IMR-90 (cell line): ENCODE data around the gene NDUFV2. TPM values are rescaled to one million over a fixed set of nuclear protein-coding genes. Genes with fewer than 3 reads are reported as not detected.
A peak's percentile ranks its signal among the peaks of the same experiment; 100 is the strongest.

Experiments
- ATAC-seq: fragments of 200-7000 bp; cut with Tn5 transposase; 2 replicates; pipeline ENCODE4 v1.9.1; 2020; ENCODE audit warnings: low read depth, mild to moderate bottlenecking, moderate library complexity
- Bru-seq: library from RNA; stranded (reverse); fragments of 400-500 nt; gene quantifications from one replicate; lab custom pipeline; 2021; lab: Mats Ljungman, UMichigan
- BruChase-seq, 2 experiments: library from RNA; stranded (reverse); fragments of 400-500 nt; gene quantifications; one replicate each; lab custom pipeline; 2021; lab: Mats Ljungman, UMichigan
- BruUV-seq: library from RNA; stranded (reverse); fragments of 400-500 nt; replicated peaks from 2 replicates; lab custom pipeline; 2021; lab: Mats Ljungman, UMichigan
- CTCF ChIA-PET: fragments of 300-600 bp; formaldehyde crosslinking; extraction: SDS; loops from one replicate; lab custom pipeline; 2021; ENCODE audit warnings: antibody characterized with exemption; lab: Yijun Ruan, JAX
- POLR2A ChIA-PET: fragments of 300-600 bp; sonication (Branson Sonifier 250); formaldehyde crosslinking; loops from one replicate; lab custom pipeline; 2022; ENCODE audit warnings: antibody characterized with exemption; ENCODE audit not compliant: unreplicated experiment; lab: Charles Lee
- DNase-seq: peaks from one replicate; pipeline ENCODE4 v3.0.0; 2013
- H2AFZ ChIP-seq: replicated peaks from 2 replicates; pipeline ENCODE3; 2013; ENCODE audit warnings: low read length, mild to moderate bottlenecking; ENCODE audit not compliant: poor library complexity
- H2AK5ac ChIP-seq: 2 replicates; pipeline ENCODE4 v1.6.1; 2013; ENCODE audit warnings: low read depth, low read length, inconsistent platforms
- H2AK9ac ChIP-seq: replicated peaks from 2 replicates; pipeline ENCODE3; 2013; ENCODE audit warnings: mild to moderate bottlenecking, low read depth, low read length, moderate library complexity; ENCODE audit not compliant: poor library complexity
- H2BK120ac ChIP-seq: 2 replicates; pipeline ENCODE4 v1.6.1; 2013; ENCODE audit warnings: low read depth, low read length, inconsistent platforms
- H2BK15ac ChIP-seq: 3 replicates; pipeline ENCODE4 v1.6.1; 2013; ENCODE audit warnings: low read depth, low read length, inconsistent platforms
- H2BK20ac ChIP-seq: 2 replicates; pipeline ENCODE4 v1.6.1; 2013; ENCODE audit warnings: low read depth, mild to moderate bottlenecking, inconsistent platforms, low read length, moderate library complexity
- H2BK5ac ChIP-seq: 2 replicates; pipeline ENCODE4 v1.6.1; 2013; ENCODE audit warnings: mild to moderate bottlenecking, low read depth, low read length, inconsistent platforms; ENCODE audit not compliant: poor library complexity, severe bottlenecking
- H3K14ac ChIP-seq: replicated peaks from 2 replicates; pipeline ENCODE4 v1.6.1; 2013; ENCODE audit warnings: low read depth, low read length, inconsistent platforms
- H3K18ac ChIP-seq: 2 replicates; pipeline ENCODE4 v1.6.1; 2013; ENCODE audit warnings: low read depth, low read length, control low read depth
- H3K23ac ChIP-seq: 2 replicates; pipeline ENCODE4 v1.6.1; 2013; ENCODE audit warnings: low read depth, low read length, inconsistent platforms
- H3K27ac ChIP-seq: 2 replicates; pipeline ENCODE4 v1.5.1; 2013; ENCODE audit warnings: mild to moderate bottlenecking, control low read depth, low read length; ENCODE audit not compliant: insufficient read depth
- H3K27me3 ChIP-seq: 2 replicates; pipeline ENCODE4 v1.6.1; 2013; ENCODE audit warnings: low read length; ENCODE audit not compliant: control insufficient read depth, insufficient read depth
- H3K36me3 ChIP-seq: 2 replicates; pipeline ENCODE4 v1.6.1; 2013; ENCODE audit warnings: low read length, mixed read lengths; ENCODE audit not compliant: control insufficient read depth, insufficient read depth
- H3K4ac ChIP-seq: 2 replicates; pipeline ENCODE4 v1.6.1; 2013; ENCODE audit warnings: low read depth, low read length, inconsistent platforms
- H3K4me1 ChIP-seq: 2 replicates; pipeline ENCODE4 v1.6.1; 2013; ENCODE audit warnings: low read length, mixed read lengths; ENCODE audit not compliant: control insufficient read depth, insufficient read depth
- H3K4me2 ChIP-seq: 2 replicates; pipeline ENCODE4 v1.6.1; 2013; ENCODE audit warnings: low read depth, mild to moderate bottlenecking, control low read depth, low read length, moderate library complexity
- H3K4me3 ChIP-seq: 2 replicates; pipeline ENCODE4 v1.5.1; 2013; ENCODE audit warnings: low read depth, mild to moderate bottlenecking, control low read depth, low read length, moderate library complexity; ENCODE audit not compliant: insufficient read depth
- H3K56ac ChIP-seq: 2 replicates; pipeline ENCODE4 v1.6.1; 2013; ENCODE audit warnings: low read length, inconsistent platforms; ENCODE audit not compliant: insufficient read depth; ENCODE audit errors: extremely low read depth
- H3K79me1 ChIP-seq, 2 experiments: 2 replicates each; pipeline ENCODE4 v1.6.1; 2013; ENCODE audit warnings: low read length in 2 of 2, inconsistent platforms in 1 of 2, low read depth in 1 of 2
- H3K9ac ChIP-seq: 2 replicates; pipeline ENCODE4 v1.6.1; 2013; ENCODE audit warnings: low read depth, low read length, control low read depth
- H3K9me1 ChIP-seq: 2 replicates; pipeline ENCODE4 v1.6.1; 2013; ENCODE audit warnings: low read length, inconsistent platforms; ENCODE audit not compliant: insufficient read depth
- H3K9me3 ChIP-seq: 2 replicates; pipeline ENCODE4 v1.6.1; 2013; ENCODE audit warnings: low read length; ENCODE audit not compliant: control insufficient read depth, insufficient read depth
- H4K20me1 ChIP-seq: 2 replicates; pipeline ENCODE4 v1.6.1; 2013; ENCODE audit warnings: low read length, inconsistent platforms; ENCODE audit not compliant: insufficient read depth
- H4K5ac ChIP-seq: 2 replicates; pipeline ENCODE4 v1.6.1; 2013; ENCODE audit warnings: mild to moderate bottlenecking, low read depth, low read length, control low read depth
- H4K8ac ChIP-seq, 2 experiments: 2 replicates each; pipeline ENCODE4 v1.6.1; 2013; ENCODE audit warnings: low read depth in 2 of 2, low read length in 2 of 2, control low read depth in 1 of 2, inconsistent platforms in 1 of 2
- H4K91ac ChIP-seq: 2 replicates; pipeline ENCODE4 v1.6.1; 2013; ENCODE audit warnings: low read depth, low read length, inconsistent platforms; ENCODE audit not compliant: insufficient read depth
- BHLHE40 ChIP-seq: fragments of 150-350 bp; IDR thresholded peaks from 2 replicates; pipeline ENCODE4 v1.6.1; 2016; ENCODE audit warnings: mild to moderate bottlenecking, low read depth, low read length
- FOS ChIP-seq: fragments of 150-350 bp; IDR thresholded peaks from 2 replicates; pipeline ENCODE4 v1.6.1; 2016; ENCODE audit warnings: low read depth, low read length
- MAZ ChIP-seq: IDR thresholded peaks from 2 replicates; pipeline ENCODE4 v1.6.1; 2012; ENCODE audit warnings: low read depth, mild to moderate bottlenecking, low read length, improper control_type of control experiment, moderate library complexity, borderline replicate concordance
- MXI1 ChIP-seq: IDR thresholded peaks from 2 replicates; pipeline ENCODE4 v1.6.1; 2012; ENCODE audit warnings: low read depth, mild to moderate bottlenecking, low read length, moderate library complexity, borderline replicate concordance
- NFE2L2 ChIP-seq: fragments of 150-350 bp; IDR thresholded peaks from 2 replicates; pipeline ENCODE4 v1.6.1; 2016; ENCODE audit warnings: low read depth, mild to moderate bottlenecking, low read length
- POLR2A ChIP-seq: IDR thresholded peaks from 2 replicates; pipeline ENCODE4 v1.6.1; 2012; ENCODE audit warnings: mild to moderate bottlenecking, low read depth, low read length
- RAD21 ChIP-seq: IDR thresholded peaks from 2 replicates; pipeline ENCODE4 v1.6.1; 2012; ENCODE audit warnings: low read length, improper control_type of control experiment
- SMC3 ChIP-seq: fragments of 150-350 bp; IDR thresholded peaks from 2 replicates; pipeline ENCODE4 v1.6.1; 2016; ENCODE audit warnings: low read depth, mild to moderate bottlenecking, antibody characterized with exemption, low read length, moderate library complexity
- WGBS, 2 experiments: methylation state at CpG; one replicate each; pipeline versions ENCODE4 v1.1.5 to v1.1.7; 2013; ENCODE audit warnings: missing lambda C conversion rate in 2 of 2; ENCODE audit not compliant: insufficient read length in 1 of 2; ENCODE audit errors: extremely low coverage in 2 of 2; 5-methylcytosine and 5-hydroxymethylcytosine counted together
- dilution Hi-C: fragments of 300-500 bp; cut with HindIII; formaldehyde crosslinking; loops from one replicate; pipeline ENCODE4 v1.14.3; 2018; ENCODE audit warnings: low sequenced_read_pairs; ENCODE audit not compliant: unreplicated experiment
- in situ Hi-C: fragments of 300-500 bp; cut with MboI; formaldehyde crosslinking; loops from 3 replicates; pipeline ENCODE4 v1.14.3; 2019; ENCODE audit warnings: low sequenced_read_pairs, inconsistent platforms, mixed read lengths
- intact Hi-C: fragments of 100-400 bp; cut with micrococcal nuclease; formaldehyde crosslinking; loops from 2 replicates; pipeline ENCODE4 v1.10.0; 2022
- long read RNA-seq: library from polyadenylated mRNA; unstranded; transcript quantifications from one replicate; pipeline ENCODE4 v2.0.0, GENCODE V29; 2021; ENCODE audit not compliant: unreplicated experiment
- polyA plus RNA-seq, 3 experiments: library from polyadenylated mRNA; depleted of rRNA; stranded (reverse); fragments of >200 nt; gene quantifications; 2 replicates each; pipeline ENCODE4 v1.2.3, GENCODE V29; 2012; ENCODE audit warnings: low replicate concordance in 1 of 3
- total RNA-seq: library from RNA; depleted of rRNA; stranded (reverse); fragments of >200 nt; gene quantifications from 2 replicates; pipeline ENCODE4 v1.2.3, GENCODE V29; 2012; rRNA removed
- TF ChIP-seq, protein P1 (sequence below): fragments of 150-350 bp; IDR thresholded peaks from 2 replicates; pipeline ENCODE4 v1.6.1; 2017; ENCODE audit warnings: mild to moderate bottlenecking, antibody characterized with exemption, low read length, low read depth
- TF ChIP-seq, protein P2 (sequence below): fragments of 150-350 bp; IDR thresholded peaks from 2 replicates; pipeline ENCODE4 v1.6.1; 2016; ENCODE audit warnings: low read depth, mild to moderate bottlenecking, low read length, moderate library complexity, borderline replicate concordance

Gene NDUFV2
- total RNA-seq (106 and 115 TPM in 2 replicates), polyA plus RNA-seq (2012; rRNA removed) (121 and 126 TPM in 2 replicates), Bru-seq, nascent RNA (percentile 94 among the genes with signal in this experiment), BruChase-seq, experiment 1, labeled RNA remaining after a 6-hour chase (percentile 78 among the genes with signal in this experiment), BruChase-seq, experiment 2, labeled RNA remaining after a 2-hour chase (percentile 91 among the genes with signal in this experiment)
- polyA plus RNA-seq (2012; cell fraction: cytosol; rRNA removed) = 41.8 and 55.5 TPM in 2 replicates
- polyA plus RNA-seq (2012; cell fraction: nucleus; rRNA removed; ENCODE audit: low replicate concordance) = 11.4 and 58.7 TPM in 2 replicates
- long read RNA-seq, transcript NDUFV2-201 (8 exons, 930 nt) = major isoform, 98 of 101 reads
- long read RNA-seq, partial matches to known transcripts = 1 of 101 reads
- long read RNA-seq, other reads (novel, unspliced or antisense) = 2 of 101 reads

DNA sequence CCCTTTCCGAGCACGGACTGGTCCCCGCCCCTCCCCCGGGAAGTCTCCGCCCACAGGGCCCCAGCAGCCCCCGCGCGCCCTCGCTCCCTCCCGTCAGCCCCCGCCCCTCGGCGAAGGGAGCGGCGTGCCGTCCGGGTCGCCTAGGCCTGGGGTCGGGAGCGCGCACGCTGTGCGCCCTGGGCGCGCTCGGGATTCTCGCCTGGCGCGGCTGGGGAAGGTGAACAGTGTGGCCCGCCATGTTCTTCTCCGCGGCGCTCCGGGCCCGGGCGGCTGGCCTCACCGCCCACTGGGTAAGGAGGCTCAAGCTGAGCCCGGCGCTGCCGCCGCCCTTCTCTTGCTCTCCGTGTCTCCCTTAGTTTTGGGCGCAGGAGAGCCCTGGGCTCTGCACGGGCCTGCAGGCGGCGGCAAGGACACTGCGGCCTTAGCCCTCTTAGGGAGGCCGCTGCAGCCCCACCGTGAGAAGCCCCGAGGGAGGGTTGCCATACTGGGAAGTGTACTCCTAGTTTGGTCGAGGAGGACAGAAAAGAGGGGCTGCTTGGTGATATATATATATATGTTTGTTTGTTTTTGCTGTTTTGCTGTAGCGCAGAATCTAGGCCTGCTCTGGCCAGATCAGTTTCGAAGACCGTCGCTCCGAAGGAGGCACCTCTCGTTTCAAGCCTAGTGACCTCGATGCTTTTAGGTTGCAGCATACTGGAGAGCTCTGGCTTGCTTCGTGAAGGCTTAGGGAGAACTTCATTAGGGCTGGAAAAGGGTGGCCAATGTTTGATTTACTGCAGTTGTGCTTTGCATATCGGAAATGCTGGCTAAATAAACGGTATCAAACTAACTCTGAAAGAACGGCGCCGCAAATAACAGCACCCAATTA, at the start of gene NDUFV2:
Gene NDUFV2 (plus strand): TSS at position 192 of the 868 bp plus-strand sequence. CDS start 45 bp downstream, at position 237.
- BruUV-seq = TSS peak; percentile 48
- WGBS, 2 experiments = 0% methylated on average over 10 of the region's 64 CpGs; no CpG with 5 or more reads in 1 of the 2 experiments
- peak within 1 kb of the TSS; percentile 99 for H3K4me2 ChIP-seq
- peak within 1 kb of the TSS; percentile 99 for H3K14ac ChIP-seq
- peaks cover 2% of the 10 kb centered on the region; the same call in 1 of the 2 replicates for H3K4me1 ChIP-seq
- peak within 1 kb of the TSS; percentile 99 for H3K56ac ChIP-seq
- H4K8ac ChIP-seq = peak within 1 kb of the TSS; percentile 93
- H3K4me3 ChIP-seq = peak within 1 kb of the TSS; percentile 97
- H3K36me3 ChIP-seq = peaks cover 2% of the 10 kb centered on the region; the same call in 1 of the 2 replicates
- POLR2A ChIA-PET = no interaction called here
- ATAC-seq (peak; percentile 97), DNase-seq (peak; percentile 93)
- H4K20me1 ChIP-seq = peaks cover 44% of the 10 kb centered on the region; the same call in 1 of the 2 replicates
- H2BK5ac ChIP-seq = peak within 1 kb of the TSS; percentile 98
- H3K27ac ChIP-seq = peak within 1 kb of the TSS; percentile 99
- H2AK5ac ChIP-seq = peak within 1 kb of the TSS; percentile 97
- H2BK120ac ChIP-seq = peak within 1 kb of the TSS; percentile 83
- peak within 1 kb of the TSS; percentile 99 for H3K23ac ChIP-seq
- peak within 1 kb of the TSS; percentile 97 for H4K91ac ChIP-seq
- H3K9me1 ChIP-seq = 0 out of 2 replicates have a peak, but pooled peaks cover 3% of the 10 kb centered on the region
- in situ Hi-C loops (no loop called here), intact Hi-C loops (loop anchor here (1.0 kb wide), 1 partner anchor 8 kb away; no protein-coding TSS in a partner anchor), dilution Hi-C loops (no loop called here)
- H3K79me1 ChIP-seq = peaks cover 3 to 27% of the 10 kb centered on the region in 2 experiments; a peak in 2 of 4 replicates
- peak within 1 kb of the TSS; percentile 95 for H3K4ac ChIP-seq
- peak within 1 kb of the TSS; percentile 95 for H3K18ac ChIP-seq
- peak within 1 kb of the TSS; percentile 79 for H2BK15ac ChIP-seq
- H3K9me3 ChIP-seq = no peaks in the 10 kb centered on the region
- no peaks in the 10 kb centered on the region for H3K27me3 ChIP-seq
- H4K5ac ChIP-seq = peak within 1 kb of the TSS; percentile 97
- peak within 1 kb of the TSS; percentile 100 for H3K9ac ChIP-seq
- peak within 1 kb of the TSS; percentile 69 for H2BK20ac ChIP-seq
- H2AK9ac ChIP-seq = peak within 1 kb of the TSS; percentile 95
- TF ChIP-seq, protein P1, sequence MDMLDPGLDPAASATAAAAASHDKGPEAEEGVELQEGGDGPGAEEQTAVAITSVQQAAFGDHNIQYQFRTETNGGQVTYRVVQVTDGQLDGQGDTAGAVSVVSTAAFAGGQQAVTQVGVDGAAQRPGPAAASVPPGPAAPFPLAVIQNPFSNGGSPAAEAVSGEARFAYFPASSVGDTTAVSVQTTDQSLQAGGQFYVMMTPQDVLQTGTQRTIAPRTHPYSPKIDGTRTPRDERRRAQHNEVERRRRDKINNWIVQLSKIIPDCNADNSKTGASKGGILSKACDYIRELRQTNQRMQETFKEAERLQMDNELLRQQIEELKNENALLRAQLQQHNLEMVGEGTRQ = no peak
- TF ChIP-seq RAD21 (no peak), BHLHE40 (peak; percentile 39; the same call in 1 of the 2 replicates), MXI1 (peak; percentile 86; the same call in 1 of the 2 replicates), SMC3 (no peak), POLR2A (peak; percentile 45; the same call in 1 of the 2 replicates), NFE2L2 (no peak), MAZ (peak; percentile 100), FOS (no peak)
- TF ChIP-seq, protein P2, sequence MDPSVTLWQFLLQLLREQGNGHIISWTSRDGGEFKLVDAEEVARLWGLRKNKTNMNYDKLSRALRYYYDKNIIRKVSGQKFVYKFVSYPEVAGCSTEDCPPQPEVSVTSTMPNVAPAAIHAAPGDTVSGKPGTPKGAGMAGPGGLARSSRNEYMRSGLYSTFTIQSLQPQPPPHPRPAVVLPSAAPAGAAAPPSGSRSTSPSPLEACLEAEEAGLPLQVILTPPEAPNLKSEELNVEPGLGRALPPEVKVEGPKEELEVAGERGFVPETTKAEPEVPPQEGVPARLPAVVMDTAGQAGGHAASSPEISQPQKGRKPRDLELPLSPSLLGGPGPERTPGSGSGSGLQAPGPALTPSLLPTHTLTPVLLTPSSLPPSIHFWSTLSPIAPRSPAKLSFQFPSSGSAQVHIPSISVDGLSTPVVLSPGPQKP = no peak
- CTCF ChIA-PET = interaction anchor here (1.0 to 2.4 kb wide), 2 partner anchors 29 to 40 kb away, joined by 3 to 5 read pairs; no protein-coding TSS in a partner anchor
- H2AFZ ChIP-seq = peak within 1 kb of the TSS; percentile 80
